ENCODE measurements around the gene GPR42. TPM values are rescaled to one million over a fixed set of nuclear protein-coding genes. Genes with fewer than 3 reads are reported as not detected.

GPR42 gene
- total RNA-seq, 6 experiments from 2014 or later, result not detected

- TF ChIP-seq POLR2A (IDR thresholded peaks at IDR 0.05), result no peak
- no peak for TF ChIP-seq CTCF (IDR thresholded peaks at IDR 0.05)
- no peak for DNase-seq
- H3K4me1 ChIP-seq, result no peaks in the 10 kb centered on the region
- intact Hi-C loops (cut with DNase I), result no loop called here
- H3K36me3 ChIP-seq, result no peaks in the 10 kb centered on the region
- 69% methylated on average over 8 of the region's 11 CpGs for WGBS (ENCODE audit: insufficient coverage, low coverage, low lambda C conversion rate, missing lambda C conversion rate)
- H3K27ac ChIP-seq, result no peak overlapping the region
- no peaks in the 10 kb centered on the region for H3K27me3 ChIP-seq
- ATAC-seq, result peak in 1 of 4 donors; percentile 43
- no peaks in the 10 kb centered on the region for H3K9me3 ChIP-seq
- no peak overlapping the region for H3K4me3 ChIP-seq
Measured at GRCh38 chr19:35404879-35405622, 34.2 kb downstream of the GPR42 start.

- Histone ChIP-seq H3K4me3 (no peak overlapping the region), H3K4me1 (no peaks in the 10 kb centered on the region), H3K27me3 (no peaks in the 10 kb centered on the region), H3K36me3 (no peaks in the 10 kb centered on the region), H3K27ac (no peak overlapping the region), H3K9me3 (no peaks in the 10 kb centered on the region)
- no peak for TF ChIP-seq CTCF (IDR thresholded peaks at IDR 0.05)
- TF ChIP-seq POLR2A (IDR thresholded peaks at IDR 0.05), result no peak
- intact Hi-C loops (cut with DNase I), result no loop called here
- WGBS (ENCODE audit: insufficient coverage, low coverage, low lambda C conversion rate, missing lambda C conversion rate), result 73% methylated on average over 3 of the region's 6 CpGs
- DNase-seq, result no peak
- ATAC-seq, result no peak
Measured at GRCh38 chr19:35407619-35408018, 36.8 kb downstream of the GPR42 start.

- no peaks in the 10 kb centered on the region for H3K36me3 ChIP-seq
- TF ChIP-seq POLR2A (IDR thresholded peaks at IDR 0.05), result no peak
- no peak for TF ChIP-seq CTCF (IDR thresholded peaks at IDR 0.05)
- ATAC-seq (no peak), DNase-seq (no peak)
- no peaks in the 10 kb centered on the region for H3K27me3 ChIP-seq
- no peak overlapping the region for H3K4me3 ChIP-seq
- WGBS (ENCODE audit: insufficient coverage, low coverage, low lambda C conversion rate, missing lambda C conversion rate), result 82% methylated on average over 8 of the region's 13 CpGs
- no peaks in the 10 kb centered on the region for H3K9me3 ChIP-seq
- no peaks in the 10 kb centered on the region for H3K4me1 ChIP-seq
- intact Hi-C loops (cut with DNase I), result no loop called here
- H3K27ac ChIP-seq, result no peak overlapping the region
Measured at GRCh38 chr19:35408284-35409171, 37.7 kb downstream of the GPR42 start.

- intact Hi-C loops (cut with DNase I), result no loop called here
- Histone ChIP-seq H3K27me3 (no peaks in the 10 kb centered on the region), H3K9me3 (no peaks in the 10 kb centered on the region), H3K4me1 (no peaks in the 10 kb centered on the region), H3K27ac (no peak overlapping the region), H3K4me3 (no peak overlapping the region), H3K36me3 (no peaks in the 10 kb centered on the region)
- DNase-seq (no peak), ATAC-seq (no peak)
- no peak for TF ChIP-seq CTCF (IDR thresholded peaks at IDR 0.05)
- no peak for TF ChIP-seq POLR2A (IDR thresholded peaks at IDR 0.05)
- WGBS (ENCODE audit: insufficient coverage, low coverage, low lambda C conversion rate, missing lambda C conversion rate), result 74% methylated on average over 5 of the region's 5 CpGs
Measured at GRCh38 chr19:35409191-35409590, 38.3 kb downstream of the GPR42 start.
